Right lobe of liver (tissue), 4 donors: ENCODE results near the gene ANKRD33B.

Source experiments
- CTCF ChIP-seq, 4 donors: fragments of 200-600 bp in 3 of 4; fragments of 450-650 bp in 1 of 4; IDR thresholded peaks; one replicate each; pipeline versions ENCODE4 v1.5.1 to v1.8.0; 2016 to 2022; ENCODE audit warnings: antibody characterized with exemption in 4 of 4, mild to moderate bottlenecking in 2 of 4
- POLR2A ChIP-seq: fragments of 450-650 bp; IDR thresholded peaks from one replicate; pipeline ENCODE4 v1.6.1; 2017; ENCODE audit warnings: antibody characterized with exemption, mild to moderate bottlenecking
- donor health status: DM: no; HTN: no; CAD: no.
- donor health status: DM: no; HTN: no; CAD: no.
- donor health status: DM: no; HTN: yes; CAD: no.

GRCh38 chr5:10624679-10625078 lies 60.8 kb downstream of the ANKRD33B start:
- no peak for TF ChIP-seq POLR2A
- TF ChIP-seq CTCF (IDR thresholded peaks at IDR 0.05) = no peak
